ENCODE data around the gene ZNF317. TPM values are rescaled to one million over a fixed set of nuclear protein-coding genes. Genes with fewer than 3 reads are reported as not detected.

The ZNF317 gene
- total and polyA plus RNA-seq, 2 of the 4 experiments (the other 2 are of a cell fraction), result 13.0 to 17.6 TPM

- ATAC-seq (ENCODE audit: low read depth) (no peak), DNase-seq (no peak)
- ChIA-PET CTCF (no interaction called here), POLR2A (ENCODE audit: unreplicated experiment) (no interaction called here)
- in situ Hi-C loops (cut with MboI; ENCODE audit: low sequenced_read_pairs), result no loop called here
- Histone ChIP-seq H4K20me1 (ENCODE audit: insufficient read depth, low read length) (no peaks in the 10 kb centered on the region), H2BK15ac (ENCODE audit: low read depth, low read length) (no peak overlapping the region), H2BK20ac (ENCODE audit: low read depth, low read length) (no peak overlapping the region), H3K27ac (ENCODE audit: insufficient read depth, low read length) (no peak overlapping the region), H3K18ac (ENCODE audit: low read depth, low read length) (no peak overlapping the region), H4K91ac (ENCODE audit: insufficient read depth, low read depth, low read length) (no peak overlapping the region), H3K4me1 (ENCODE audit: control insufficient read depth, insufficient read depth, low read length) (no peaks in the 10 kb centered on the region), H4K5ac (ENCODE audit: low read depth, low read length) (no peak overlapping the region), H3K27me3 (ENCODE audit: control insufficient read depth, insufficient read depth, low read length) (no peaks in the 10 kb centered on the region), H2AFZ (replicated peaks; ENCODE audit: low read length, poor library complexity) (no peak overlapping the region), H2BK120ac (ENCODE audit: low read depth, low read length) (no peak overlapping the region), H2BK5ac (ENCODE audit: low read depth, low read length, poor library complexity, severe bottlenecking) (no peak overlapping the region), H3K9me1 (ENCODE audit: insufficient read depth, low read length) (no peaks in the 10 kb centered on the region), H3K56ac (ENCODE audit: extremely low read depth, insufficient read depth, low read length) (no peak overlapping the region), H3K4ac (ENCODE audit: low read depth, low read length) (no peak overlapping the region), H2AK5ac (ENCODE audit: low read depth, low read length) (no peak overlapping the region), H3K14ac (replicated peaks; ENCODE audit: low read depth, low read length) (no peak overlapping the region), H3K36me3 (ENCODE audit: control insufficient read depth, insufficient read depth, low read length) (no peaks in the 10 kb centered on the region), H2AK9ac (replicated peaks; ENCODE audit: low read depth, low read length, poor library complexity) (no peak overlapping the region), H3K79me1 (ENCODE audit: low read depth in 1 of 2, low read length in 2 of 2) (no peaks in the 10 kb centered on the region), H4K8ac (ENCODE audit: low read depth in 2 of 2, low read length in 2 of 2) (no peak overlapping the region), H3K9me3 (ENCODE audit: control insufficient read depth, insufficient read depth, low read length) (peaks cover 6% of the 10 kb centered on the region; the same call in 1 of the 2 replicates), H3K4me2 (ENCODE audit: low read depth, low read length) (no peak overlapping the region), H3K23ac (ENCODE audit: low read depth, low read length) (no peak overlapping the region), H3K9ac (ENCODE audit: low read depth, low read length) (no peak overlapping the region), H3K4me3 (ENCODE audit: insufficient read depth, low read depth, low read length) (no peak overlapping the region)
- dilution Hi-C loops (cut with HindIII; ENCODE audit: low sequenced_read_pairs, unreplicated experiment), result no loop called here
- no TSS peak for BruUV-seq (replicated peaks)
- intact Hi-C loops (cut with micrococcal nuclease), result no loop called here
- no peak for TF ChIP-seq RFX5 (IDR thresholded peaks at IDR 0.05; ENCODE audit: low read depth, low read length)
- no peak for TF ChIP-seq BHLHE40 (IDR thresholded peaks at IDR 0.05; ENCODE audit: low read depth, low read length)
- no peak for TF ChIP-seq RCOR1 (IDR thresholded peaks at IDR 0.05; ENCODE audit: insufficient replicate concordance, low read length)
- TF ChIP-seq CHD1 (IDR thresholded peaks at IDR 0.05; ENCODE audit: low read depth, low read length), result no peak
- TF ChIP-seq POLR2A (IDR thresholded peaks at IDR 0.05; ENCODE audit: low read depth, low read length), result no peak
- TF ChIP-seq RAD21 (IDR thresholded peaks at IDR 0.05; ENCODE audit: low read length), result no peak
- no peak for TF ChIP-seq MAZ (IDR thresholded peaks at IDR 0.05; ENCODE audit: borderline replicate concordance, low read depth, low read length)
- TF ChIP-seq MXI1 (IDR thresholded peaks at IDR 0.05; ENCODE audit: borderline replicate concordance, low read depth, low read length), result no peak
- no peak for TF ChIP-seq FOS (IDR thresholded peaks at IDR 0.05; ENCODE audit: low read depth, low read length)
- 33% methylated on average over 3 of the region's 6 CpGs; no CpG with 5 or more reads in 1 of the 2 experiments for WGBS, 2 experiments (ENCODE audit: extremely low coverage in 2 of 2, insufficient read length in 1 of 2)
These were observed 47.0 kb downstream of the ZNF317 start for GRCh38 chr19:9187191-9187590.
